Neural progenitor cell (in vitro differentiated cells): Measurements from ENCODE around the gene GRAMD2A.

Experiments used
- CTCF ChIP-seq: fragments of 200-600 bp; sonication (generic); IDR thresholded peaks from 2 replicates; pipeline ENCODE4 v1.5.1; 2017; ENCODE audit warnings: antibody characterized with exemption, mild to moderate bottlenecking
- EZH2 ChIP-seq: fragments of 200-600 bp; sonication (generic); IDR thresholded peaks from 2 replicates; pipeline ENCODE4 v1.6.1; 2017; ENCODE audit warnings: antibody characterized with exemption, mild to moderate bottlenecking, moderate library complexity
- EZH2phosphoT487 ChIP-seq: fragments of 200-600 bp; sonication (generic); IDR thresholded peaks from 2 replicates; pipeline ENCODE4 v1.6.1; 2017; ENCODE audit warnings: antibody characterized with exemption

- TF ChIP-seq EZH2phosphoT487 = no peak
- TF ChIP-seq CTCF = no peak
- no peak for TF ChIP-seq EZH2
These were observed 36.8 kb downstream of the GRAMD2A start for GRCh38 chr15:72160696-72161245.
